ENCODE data around the gene FMN2.

Gene FMN2

DNA sequence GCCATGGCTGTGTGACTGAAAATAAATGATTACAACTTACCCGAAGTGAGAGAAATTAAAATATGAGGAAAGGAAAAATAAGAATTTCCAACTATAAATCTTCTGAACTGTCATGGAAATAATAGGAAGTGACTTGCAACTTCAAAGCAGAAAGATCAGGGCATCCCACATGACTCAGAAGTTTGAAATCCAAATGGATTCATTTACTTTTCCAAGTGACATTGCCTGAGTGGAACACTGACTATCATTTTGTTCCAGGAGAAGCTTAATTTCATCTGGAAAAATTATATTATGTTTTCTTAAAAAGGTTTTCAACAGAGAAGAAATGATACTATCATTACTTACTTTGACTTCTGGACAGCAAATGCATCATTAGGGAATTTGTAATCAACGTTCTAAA, 409.4 kb downstream of the FMN2 start:
- DNase-seq = no peak

DNA sequence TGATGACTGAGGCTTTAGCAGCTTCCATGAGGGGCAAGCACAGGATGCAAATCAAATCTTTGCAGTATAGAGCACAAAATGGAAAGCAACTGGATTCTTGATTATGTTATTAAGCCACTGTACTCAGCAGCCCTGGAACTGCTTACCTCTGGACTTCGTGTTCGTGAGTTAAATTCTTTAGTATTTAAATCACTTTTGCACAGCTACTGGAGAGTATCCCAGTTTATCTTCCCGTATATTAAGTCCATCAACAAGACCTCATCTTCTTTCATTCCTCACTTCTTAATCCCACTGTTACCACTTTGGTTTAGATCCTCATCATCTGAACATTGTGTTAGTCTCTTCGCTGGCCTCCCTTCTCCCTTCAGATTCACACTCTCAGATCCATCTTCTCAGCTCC, 411.4 kb downstream of the FMN2 start:
- DNase-seq = no peak

DNA sequence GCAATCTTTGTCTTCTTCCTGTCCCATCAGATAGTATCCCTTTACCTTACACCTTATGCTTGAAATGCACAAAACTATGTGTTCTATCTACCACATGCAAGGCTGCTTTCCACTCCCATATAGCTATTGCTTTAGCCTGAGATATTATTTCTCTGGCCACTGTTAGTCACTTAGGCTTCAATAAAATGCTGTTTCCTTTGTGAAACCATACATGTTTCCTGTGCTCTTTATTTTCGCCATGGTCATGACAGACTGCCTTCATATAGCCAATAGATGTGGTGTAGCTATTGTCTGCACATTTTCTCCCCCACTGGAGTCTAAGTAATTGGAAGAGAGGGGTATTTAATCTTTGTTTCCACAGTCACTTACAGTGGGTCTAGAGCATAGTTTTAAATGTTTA, 411.9 kb downstream of the FMN2 start:
- DNase-seq = no peak

DNA sequence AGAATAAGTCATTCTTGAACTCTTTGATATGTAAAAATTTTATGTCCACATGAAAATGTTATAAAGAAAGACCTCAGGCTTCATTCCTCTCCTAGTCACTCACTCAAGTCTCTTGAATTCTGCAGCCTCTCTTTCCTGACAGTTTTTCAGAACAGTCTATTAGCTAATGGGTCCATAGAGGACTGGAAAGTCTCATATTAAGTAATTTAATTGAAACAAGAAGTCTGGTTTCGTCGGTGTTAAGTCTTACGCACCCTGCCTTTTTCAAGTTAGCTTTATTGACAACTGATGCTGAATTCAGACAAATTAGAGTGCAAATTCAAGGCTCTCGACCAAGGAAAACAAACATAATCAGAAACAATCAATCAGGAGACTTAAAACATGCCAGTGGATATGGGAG, 414.5 kb downstream of the FMN2 start:
- DNase-seq = no peak

DNA sequence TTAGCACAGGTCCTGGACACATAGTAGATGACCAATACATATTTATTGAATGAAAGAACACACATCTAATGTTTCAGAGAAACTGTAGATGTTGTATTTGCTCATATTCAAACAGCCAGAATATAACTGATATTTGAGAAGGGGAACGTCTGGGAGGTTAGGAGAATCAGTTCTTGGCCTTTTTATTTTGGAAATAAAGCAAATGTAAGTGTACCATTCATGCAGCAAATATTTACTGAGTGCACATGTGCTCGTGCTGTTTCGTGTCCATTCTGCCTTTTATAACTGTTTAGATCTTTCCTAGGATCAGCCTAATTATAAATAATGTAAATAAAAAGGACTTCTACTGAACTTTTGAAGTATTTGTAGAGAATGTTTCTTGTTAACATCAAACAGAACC, 416.5 kb downstream of the FMN2 start:
- no peak for DNase-seq

DNA sequence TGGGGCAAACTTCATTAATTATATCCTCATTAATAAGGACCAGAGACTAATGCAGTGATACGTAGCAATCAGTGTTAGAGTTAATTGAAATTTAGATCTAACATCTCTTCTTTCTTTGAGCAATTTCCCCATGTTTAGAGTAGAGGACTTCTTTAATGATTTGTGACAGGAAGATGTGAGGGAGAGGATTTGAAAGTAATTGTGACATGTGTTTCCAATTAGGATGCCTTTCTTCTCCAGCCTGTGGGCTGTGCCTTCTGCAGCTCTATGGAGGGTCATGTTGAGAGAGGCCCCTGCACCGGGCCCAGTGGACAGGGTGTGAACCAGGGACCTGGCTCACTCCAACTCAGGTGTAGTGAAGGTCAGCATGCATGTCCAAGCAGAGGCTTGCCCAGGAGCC, 417.3 kb downstream of the FMN2 start:
- no peak for DNase-seq

DNA sequence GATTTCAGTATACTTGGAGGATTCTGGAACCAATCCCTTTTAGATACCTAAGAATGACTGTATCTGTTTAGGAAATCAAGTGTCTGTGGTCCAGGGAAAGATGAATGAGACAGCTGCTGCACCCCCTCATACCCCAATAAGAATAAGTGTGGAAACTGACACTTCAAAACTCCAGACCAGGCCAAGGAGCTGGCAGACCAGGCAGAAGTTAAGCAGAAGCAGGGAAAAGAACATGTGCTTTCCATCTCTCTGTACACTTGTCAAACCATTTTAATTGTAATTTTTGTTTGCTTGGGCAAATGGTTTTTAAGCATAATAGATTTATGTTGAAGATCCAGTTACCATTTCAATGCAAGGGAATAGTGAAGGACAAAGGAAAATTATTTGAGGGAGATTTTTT, 420.1 kb downstream of the FMN2 start:
- DNase-seq = no peak

DNA sequence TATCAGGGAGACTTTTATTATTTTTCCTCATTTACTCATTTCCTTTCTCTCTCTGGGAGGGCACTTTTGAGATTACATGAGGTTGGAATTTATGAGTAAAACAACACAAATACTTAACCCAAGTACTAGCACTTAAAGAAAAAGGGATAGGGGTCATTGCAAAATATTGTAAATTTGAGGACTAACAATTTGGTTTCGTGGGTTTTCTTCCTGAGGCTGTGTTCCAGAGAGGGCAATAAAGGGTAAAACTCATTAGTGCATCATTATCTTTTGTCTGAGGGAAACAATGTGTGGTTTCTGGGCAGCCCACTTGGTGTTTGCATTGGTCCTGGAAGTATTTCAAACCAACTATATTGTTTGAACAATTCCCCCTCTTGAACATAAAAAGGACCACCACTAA, 423.8 kb downstream of the FMN2 start:
- DNase-seq = no peak

DNA sequence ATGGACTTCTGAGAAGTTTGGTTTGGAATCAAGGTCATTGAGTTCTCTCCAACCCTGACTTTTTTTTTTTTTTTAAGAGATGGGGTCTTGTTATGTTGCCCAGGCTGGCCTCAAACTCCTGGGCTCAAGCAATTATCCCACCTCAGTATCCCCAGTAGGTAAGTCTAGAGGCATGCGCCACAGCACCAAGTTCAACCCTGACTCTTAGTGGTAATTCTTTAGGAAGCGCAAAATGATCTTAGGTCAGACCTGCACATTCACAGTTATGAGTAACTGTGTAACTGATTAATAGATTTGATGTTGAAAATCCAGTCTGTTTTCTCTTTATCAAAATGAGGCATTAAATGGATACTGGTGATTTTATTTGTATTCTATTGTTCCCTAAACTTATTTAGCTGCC, 424.4 kb downstream of the FMN2 start:
- DNase-seq = no peak

DNA sequence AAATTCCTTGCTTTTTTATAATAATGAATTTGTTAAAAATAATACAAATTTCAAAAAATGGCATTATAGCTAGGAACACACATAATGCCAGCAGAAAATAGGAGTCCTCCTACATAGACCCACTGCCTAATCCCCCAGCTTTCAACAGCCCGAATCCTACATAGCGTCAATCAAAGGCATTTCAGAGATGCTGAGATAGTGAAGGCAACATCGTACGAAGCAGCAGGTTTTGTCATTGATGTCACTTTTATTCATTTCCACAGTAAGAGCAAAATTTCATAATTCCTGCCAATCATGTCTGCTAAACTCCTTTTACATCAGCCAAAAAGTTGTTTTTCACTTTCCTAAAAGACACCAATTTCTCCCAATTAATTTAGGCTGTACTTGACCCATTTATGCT, 426.2 kb downstream of the FMN2 start:
- DNase-seq = no peak

DNA sequence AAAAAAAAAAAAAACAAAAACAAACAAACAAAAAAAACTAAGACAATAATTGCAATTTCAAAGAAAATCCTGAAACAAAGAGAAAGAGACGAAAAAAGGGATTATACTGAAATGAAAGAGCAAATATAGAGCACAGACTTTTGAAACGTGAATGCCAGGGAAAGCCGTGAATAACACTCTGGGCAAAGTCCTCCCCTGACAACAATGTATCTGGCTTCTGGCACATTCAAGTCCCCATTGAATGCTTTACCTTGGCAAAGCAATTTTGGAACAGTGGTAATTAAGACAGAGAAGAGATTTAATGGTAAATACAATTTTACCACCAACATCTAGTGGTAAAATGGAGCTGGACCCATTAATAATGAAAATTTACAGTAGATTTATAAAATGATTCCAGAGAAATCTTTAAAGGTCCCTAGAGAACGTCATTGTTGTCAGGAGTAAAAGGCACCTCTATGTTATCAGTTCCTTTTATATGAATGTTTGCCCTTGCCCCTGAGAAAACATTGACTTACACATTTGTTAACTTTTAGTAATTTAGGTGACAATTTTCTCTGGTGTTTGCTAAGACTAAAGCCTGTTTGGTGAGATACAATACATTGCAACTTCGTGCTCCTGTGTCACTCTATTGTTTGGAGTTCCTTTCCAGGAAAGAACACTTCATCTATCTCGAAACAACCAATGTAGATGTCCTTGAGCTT, 430.6 kb downstream of the FMN2 start:
- DNase-seq = no peak

DNA sequence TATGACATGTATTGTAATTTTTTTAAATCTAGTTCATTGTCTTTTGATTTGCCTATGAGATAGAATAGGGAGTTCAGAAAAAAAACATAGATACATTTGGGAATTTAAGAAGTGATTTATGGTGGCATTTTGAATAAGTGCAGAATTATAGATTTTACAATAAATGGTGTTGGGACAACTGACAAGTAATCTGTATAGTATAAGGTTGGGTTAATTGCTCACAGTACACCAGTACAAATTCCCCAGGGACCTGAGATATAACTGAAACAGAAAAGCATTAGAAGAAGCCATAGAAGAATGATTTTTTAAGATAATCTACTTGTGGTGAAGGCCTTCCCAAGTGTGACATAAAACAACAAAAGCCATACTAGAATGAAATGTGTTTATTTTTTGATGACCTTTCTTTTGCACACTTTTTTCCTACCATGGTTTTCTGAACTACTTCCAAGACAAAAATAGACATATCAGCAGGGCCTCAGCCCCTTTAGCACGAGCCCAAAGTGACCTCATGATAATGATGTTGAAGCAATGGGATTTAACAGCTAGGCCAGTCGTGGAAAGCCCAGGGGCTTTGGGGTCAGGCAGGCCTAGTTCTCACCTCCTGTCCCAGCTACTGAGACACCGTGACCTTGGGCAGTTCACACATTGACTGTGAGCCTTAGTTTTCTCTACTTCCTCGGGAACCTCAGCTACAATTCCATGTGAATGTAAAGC, 432.8 kb downstream of the FMN2 start:
- DNase-seq = no peak

Measured in suppressor macrophage treated with lipopolysaccharide for 1 hour (primary cell).